Neural cell (in vitro differentiated cells): ENCODE results near the gene CROCC.

Experiments
- CTCF ChIP-seq: fragments of 450-650 bp; IDR thresholded peaks from 2 replicates; pipeline ENCODE4 v1.5.1; 2014; ENCODE audit warnings: antibody characterized with exemption, mild to moderate bottlenecking, moderate library complexity; ENCODE audit not compliant: poor library complexity, severe bottlenecking
- EP300 ChIP-seq: fragments of 450-650 bp; conservative IDR thresholded peaks from 2 replicates; pipeline ENCODE4 v1.6.1; 2014; ENCODE audit warnings: antibody characterized with exemption, mild to moderate bottlenecking, moderate library complexity; ENCODE audit not compliant: poor library complexity, severe bottlenecking
- EZH2 ChIP-seq: fragments of 200-600, 300-800 bp; shearing (Covaris generic), sonication (generic); IDR thresholded peaks from 2 replicates; pipeline ENCODE4 v1.6.1; 2014; ENCODE audit warnings: antibody characterized with exemption, low read length, borderline replicate concordance, mild to moderate bottlenecking; ENCODE audit not compliant: insufficient read depth, poor library complexity, severe bottlenecking
- MXI1 ChIP-seq: fragments of 450-650 bp; conservative IDR thresholded peaks from 2 replicates; pipeline ENCODE4 v1.6.1; 2014; ENCODE audit warnings: antibody characterized with exemption, mild to moderate bottlenecking; ENCODE audit not compliant: poor library complexity, severe bottlenecking
- POLR2AphosphoS5 ChIP-seq: IDR thresholded peaks from 2 replicates; pipeline ENCODE4 v1.6.1; 2012
- RAD21 ChIP-seq: fragments of 450-650 bp; conservative IDR thresholded peaks from 2 replicates; pipeline ENCODE4 v1.6.1; 2014; ENCODE audit warnings: antibody characterized with exemption, mild to moderate bottlenecking, moderate library complexity
- REST ChIP-seq: IDR thresholded peaks from 2 replicates; pipeline ENCODE4 v1.6.1; 2012; ENCODE audit warnings: borderline replicate concordance
- SMC3 ChIP-seq: fragments of 450-650 bp; conservative IDR thresholded peaks from 2 replicates; pipeline ENCODE4 v1.6.1; 2014; ENCODE audit warnings: antibody characterized with exemption, mild to moderate bottlenecking, moderate library complexity; ENCODE audit not compliant: poor library complexity
- TAF1 ChIP-seq: IDR thresholded peaks from 2 replicates; pipeline ENCODE4 v1.6.1; 2012; ENCODE audit warnings: low read depth

GRCh38 chr1:16922885-16923431, 1.2 kb downstream of the CROCC start:
- no peak for TF ChIP-seq CTCF
- no peak for TF ChIP-seq TAF1
- TF ChIP-seq EZH2 = no peak
- TF ChIP-seq EP300 = no peak
- TF ChIP-seq SMC3 = no peak
- TF ChIP-seq POLR2AphosphoS5 = no peak
- TF ChIP-seq MXI1 = no peak
- TF ChIP-seq REST = no peak
- no peak for TF ChIP-seq RAD21
